Activated CD8-positive, alpha-beta memory T cell treated with anti-CD3 and anti-CD28 coated beads, Interleukin-2, amount 10 ng/mL, durations not matched to agents 7 days and 5 days (primary cell): ENCODE results near the gene ZNF524. TPM values are rescaled to one million over a fixed set of nuclear protein-coding genes. Genes with fewer than 3 reads are reported as not detected.
A peak's percentile ranks its signal among the peaks of the same experiment; 100 is the strongest.
"Not testable (repeated sequence)": the region's sequence is repeated elsewhere in the genome, so short reads cannot be mapped to it uniquely, and the experiment has no call there.

ENCODE experiments used
- ATAC-seq: fragments of 150-1000 bp; cut with Tn5 transposase; one replicate; pipeline ENCODE4 v1.10.0; 2021; ENCODE audit warnings: moderate library complexity
- CTCF ChIA-PET: fragments of 350-600 bp; sonication (Branson Sonifier 250); formaldehyde crosslinking; loops from one replicate; lab custom pipeline; 2021; ENCODE audit warnings: antibody characterized with exemption; lab: Charles Lee
- DNase-seq: peaks from one replicate; pipeline ENCODE4 v3.0.0-alpha.2; 2020
- H3K27ac Mint-ChIP-seq: one replicate; pipeline ENCODE4 v1.8.0; 2021; ENCODE audit warnings: mild to moderate bottlenecking, mixed read lengths
- H3K27me3 Mint-ChIP-seq: one replicate; pipeline ENCODE4 v1.8.0; 2021; ENCODE audit warnings: mixed read lengths
- H3K36me3 Mint-ChIP-seq: one replicate; pipeline ENCODE4 v1.8.0; 2021; ENCODE audit warnings: mild to moderate bottlenecking, mixed read lengths
- H3K4me1 Mint-ChIP-seq: one replicate; pipeline ENCODE4 v1.8.0; 2021; ENCODE audit warnings: mixed read lengths
- H3K4me3 Mint-ChIP-seq: one replicate; pipeline ENCODE4 v1.8.0; 2021; ENCODE audit warnings: mild to moderate bottlenecking, moderate library complexity, mixed read lengths
- H3K9me3 Mint-ChIP-seq: one replicate; pipeline ENCODE4 v1.8.0; 2022; ENCODE audit warnings: low read depth, mixed read lengths
- total RNA-seq, 2 experiments: library from RNA; stranded (reverse); gene quantifications; one replicate each; pipeline ENCODE4 v1.2.3, GENCODE V29; 2021

Gene ZNF524
- total RNA-seq, 2 experiments from 2014 or later, result 26.5 to 30.2 TPM

DNA sequence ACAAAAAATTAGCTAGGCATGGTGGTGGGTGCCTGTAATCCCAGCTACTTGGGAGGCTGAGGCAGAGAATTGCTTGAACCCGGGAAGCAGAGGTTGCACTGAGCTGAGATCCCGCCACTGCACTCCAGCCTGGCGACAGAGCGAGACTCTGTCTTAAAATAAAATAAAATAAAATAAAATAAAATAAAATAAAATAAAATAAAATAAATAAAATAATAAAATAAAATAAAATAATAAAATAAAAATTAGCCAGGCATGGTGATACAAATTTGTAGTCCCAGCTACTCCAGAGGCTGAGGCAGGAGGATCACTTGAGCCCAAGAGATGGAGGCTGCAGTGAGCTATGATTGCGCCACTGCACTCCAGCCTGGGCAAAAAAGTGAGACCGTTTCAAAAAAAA lies 26.2 kb upstream of the ZNF524 start:
- not testable (repeated sequence) for H3K9me3 Mint-ChIP-seq, H3K4me1 Mint-ChIP-seq, DNase-seq, H3K4me3 Mint-ChIP-seq, H3K36me3 Mint-ChIP-seq, H3K27ac Mint-ChIP-seq, H3K27me3 Mint-ChIP-seq, ATAC-seq
- CTCF ChIA-PET, result interaction anchor here (0.7 kb wide), 2 partner anchors 70 to 100 kb away, joined by 3 read pairs; no protein-coding TSS in a partner anchor

DNA sequence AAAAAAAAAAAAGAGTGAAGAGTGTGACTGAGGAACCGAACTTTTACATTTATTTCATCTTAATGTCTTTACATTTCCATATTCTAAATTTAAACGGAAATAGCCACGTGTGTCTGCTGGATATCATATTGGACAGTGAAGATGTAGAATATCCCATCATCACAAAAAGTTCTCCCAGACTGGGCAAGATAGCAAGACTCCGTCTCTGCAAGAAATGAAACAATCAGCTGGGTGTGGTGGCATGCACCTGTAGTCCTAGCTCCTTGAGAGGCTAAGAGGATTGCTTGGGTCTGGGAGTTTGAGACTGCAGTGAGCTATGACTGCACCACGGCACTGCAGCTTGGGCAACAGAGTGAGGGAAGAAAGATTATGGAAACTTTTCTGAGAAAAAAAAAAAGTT lies 23.3 kb upstream of the ZNF524 start:
- Mint-ChIP-seq H3K36me3 (peaks cover 9% of the 10 kb centered on the region), H3K4me1 (peaks cover 14% of the 10 kb centered on the region), H3K9me3 (no peaks in the 10 kb centered on the region), H3K4me3 (no peak overlapping the region), H3K27me3 (no peaks in the 10 kb centered on the region), H3K27ac (no peak overlapping the region)
- ATAC-seq (no peak), DNase-seq (no peak)
- CTCF ChIA-PET, result no interaction called here

DNA sequence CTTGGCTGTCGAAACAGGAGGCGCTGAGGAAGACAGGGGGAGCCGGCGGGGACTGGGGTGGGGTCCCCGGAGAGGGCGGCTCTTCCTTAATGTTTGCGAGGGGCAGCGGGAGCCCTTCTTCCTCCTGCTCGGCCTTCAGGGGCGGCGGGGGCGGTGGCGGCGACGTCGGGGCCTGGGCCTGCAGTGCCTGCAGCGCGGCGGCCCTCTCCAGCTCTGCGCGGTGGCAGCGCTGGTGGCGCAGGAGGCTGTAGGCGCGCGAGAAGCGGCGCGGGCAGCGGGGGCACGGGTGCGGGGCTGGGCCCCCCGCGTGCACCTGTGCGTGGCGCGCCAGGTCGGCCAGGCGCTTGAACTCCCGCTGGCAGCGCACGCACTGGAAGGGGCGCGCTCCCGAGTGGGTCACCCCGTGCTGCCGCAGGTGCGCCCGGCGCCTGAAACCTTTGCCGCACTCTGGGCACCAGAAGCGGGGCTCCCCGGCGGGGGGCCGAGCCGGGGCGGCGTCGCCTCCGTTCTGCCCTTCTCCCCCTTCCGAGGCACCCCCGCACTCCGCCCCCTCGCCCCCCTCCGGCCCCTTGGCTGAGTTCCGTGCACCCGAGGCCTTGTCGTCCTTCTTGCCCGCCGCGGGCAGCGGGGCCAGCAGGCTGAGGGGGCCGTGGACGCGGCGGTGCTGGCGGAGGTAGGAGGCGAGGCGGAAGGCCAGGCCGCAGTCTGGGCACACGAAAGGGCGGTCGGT lies 21.9 kb upstream of the ZNF524 start:
- CTCF ChIA-PET, result no interaction called here
- Mint-ChIP-seq H3K4me3 (no peak overlapping the region), H3K4me1 (peaks cover 17% of the 10 kb centered on the region), H3K9me3 (no peaks in the 10 kb centered on the region), H3K27ac (no peak overlapping the region), H3K27me3 (no peaks in the 10 kb centered on the region), H3K36me3 (peaks cover 9% of the 10 kb centered on the region)
- no peak for ATAC-seq
- DNase-seq, result no peak

DNA sequence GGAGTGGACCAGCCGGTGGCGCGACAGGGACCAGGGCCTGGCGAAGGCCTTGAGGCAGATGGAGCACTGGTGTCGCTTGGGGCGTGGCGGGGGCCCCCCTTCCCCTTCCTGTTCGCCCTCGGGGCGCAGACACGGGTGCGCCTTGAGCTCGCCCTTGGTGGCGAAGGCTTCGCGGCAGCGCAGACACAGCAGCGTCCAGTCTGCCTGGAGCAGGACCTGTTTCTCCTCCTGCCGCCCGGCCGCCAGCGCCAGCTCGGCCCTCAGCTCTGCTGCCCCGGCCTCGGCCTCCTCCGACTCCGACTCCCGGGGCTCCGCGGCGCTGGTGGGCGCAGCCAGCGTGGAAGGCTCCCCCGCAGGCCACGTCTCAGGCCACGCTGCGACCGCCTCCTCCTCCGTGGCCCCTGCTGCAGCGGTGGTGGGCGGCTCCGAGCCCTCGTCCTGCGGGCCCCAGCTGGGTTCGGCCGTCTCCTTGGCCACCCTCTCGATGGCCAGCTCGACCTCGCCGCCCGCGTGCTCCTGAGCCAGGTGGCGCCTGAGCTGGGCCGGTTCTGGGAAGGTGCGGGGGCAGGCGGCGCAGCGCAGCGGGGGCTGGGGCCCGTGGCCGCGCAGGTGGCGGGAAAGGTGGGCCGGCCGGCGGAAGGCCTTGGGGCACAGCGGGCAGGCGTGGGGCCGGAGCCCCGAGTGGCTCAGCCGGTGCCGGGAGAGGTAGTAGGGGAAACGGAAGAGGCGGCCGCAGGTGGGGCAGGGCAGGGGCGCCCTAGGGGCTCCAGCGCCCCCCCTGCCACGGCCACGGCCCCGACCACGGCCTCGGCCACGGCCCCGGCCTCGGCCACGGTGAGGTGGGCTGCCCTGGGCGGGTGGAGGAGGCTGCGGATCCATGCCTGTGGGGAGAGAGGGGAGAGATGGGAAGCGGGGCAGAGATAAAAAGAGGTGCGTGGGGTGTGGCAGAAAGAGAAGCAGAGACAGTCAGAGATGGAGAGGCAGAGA lies 21.0 kb upstream of the ZNF524 start:
- H3K27me3 Mint-ChIP-seq, result no peaks in the 10 kb centered on the region
- H3K36me3 Mint-ChIP-seq, result peaks cover 9% of the 10 kb centered on the region
- no peak overlapping the region for H3K27ac Mint-ChIP-seq
- ATAC-seq (no peak), DNase-seq (no peak)
- peak overlapping the region; percentile 77 for H3K4me3 Mint-ChIP-seq
- H3K4me1 Mint-ChIP-seq, result peaks cover 17% of the 10 kb centered on the region
- CTCF ChIA-PET, result no interaction called here
- no peaks in the 10 kb centered on the region for H3K9me3 Mint-ChIP-seq

DNA sequence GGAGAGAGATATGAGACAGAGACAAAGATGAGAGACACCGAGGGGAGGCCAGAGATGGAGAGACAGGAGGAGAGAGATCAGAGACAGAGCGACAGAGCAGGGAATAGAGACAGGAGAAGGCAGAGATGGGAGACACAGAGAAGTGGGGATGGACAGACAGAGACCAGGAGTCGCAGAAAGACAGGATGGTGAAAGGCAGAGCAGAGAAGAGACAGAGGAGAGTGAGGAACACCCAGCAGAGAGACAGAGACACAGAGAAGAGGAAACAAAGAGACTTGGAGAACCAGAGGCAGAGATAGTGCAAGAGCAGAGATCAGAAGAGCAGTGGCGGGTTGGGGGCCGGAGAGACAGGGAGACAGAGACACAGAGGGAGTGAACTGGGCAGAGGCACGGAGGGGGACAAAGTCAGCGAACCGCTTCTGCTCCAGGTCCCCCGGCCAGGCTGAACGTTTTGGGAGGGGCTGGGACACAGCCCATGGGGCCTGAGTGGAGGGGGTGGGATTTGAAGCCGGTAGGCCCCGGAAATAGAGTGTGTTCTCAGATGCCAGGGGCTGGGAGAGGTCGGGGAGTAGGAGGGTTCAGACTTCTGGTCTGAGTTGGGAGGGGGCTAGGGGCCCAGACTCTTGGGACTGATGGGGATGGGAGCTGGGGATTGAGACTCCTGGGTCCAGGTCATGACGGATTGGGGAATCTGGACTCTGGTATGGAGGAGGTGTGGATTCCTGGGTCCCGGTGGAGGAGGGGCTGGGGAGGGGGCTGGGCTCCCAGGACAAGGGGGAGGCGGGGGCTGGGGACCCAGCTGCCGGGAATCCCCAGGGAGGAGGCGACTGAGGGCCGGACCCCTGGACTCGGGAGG lies 20.1 kb upstream of the ZNF524 start:
- Mint-ChIP-seq H3K9me3 (no peaks in the 10 kb centered on the region), H3K36me3 (peaks cover 9% of the 10 kb centered on the region), H3K27ac (peak overlapping the region; percentile 60), H3K4me3 (peak overlapping the region; percentile 77), H3K27me3 (peaks cover 3% of the 10 kb centered on the region), H3K4me1 (peaks cover 17% of the 10 kb centered on the region)
- DNase-seq (no peak), ATAC-seq (peak; percentile 50)
- CTCF ChIA-PET, result interaction anchor here (1.0 to 2.2 kb wide), 2 partner anchors 26 to 76 kb away, joined by 3 to 8 read pairs; no protein-coding TSS in a partner anchor

DNA sequence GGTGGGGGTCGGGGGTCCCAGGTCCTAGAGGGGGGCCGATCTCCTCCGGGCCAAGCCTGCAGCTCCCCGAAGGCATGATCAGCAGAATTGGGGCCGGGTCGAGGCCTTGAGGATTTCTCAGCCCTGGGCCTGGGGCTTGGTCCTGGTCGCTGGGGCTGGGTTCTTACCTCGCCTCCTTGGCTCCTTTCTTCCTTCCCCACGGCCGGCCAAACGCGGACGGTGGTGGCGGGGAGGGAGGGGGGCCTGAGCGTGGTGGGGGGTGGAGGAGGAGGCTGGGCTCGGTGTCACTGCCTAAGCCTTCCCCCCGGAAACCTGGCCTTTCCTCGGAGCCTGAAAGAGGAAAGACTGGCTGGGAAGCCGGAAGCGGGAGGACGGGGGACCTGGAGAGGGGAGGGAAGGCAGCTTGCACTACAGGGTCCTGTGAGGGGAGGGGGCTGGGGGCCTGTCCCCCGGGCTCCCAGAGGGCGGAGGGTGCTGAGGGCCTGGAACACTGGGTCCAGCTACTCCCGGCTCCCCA lies 19.4 kb upstream of the ZNF524 start, which contains the start of gene ZNF579:
ZNF579 (minus strand) TSS at position 221 of the 517 bp plus-strand sequence. CDS start 1,209 bp downstream, outside the sequence.
- Mint-ChIP-seq H3K27ac (peak within 1 kb of the TSS; percentile 60), H3K4me3 (peak within 1 kb of the TSS; percentile 77), H3K9me3 (no peaks in the 10 kb centered on the region), H3K27me3 (peaks cover 9% of the 10 kb centered on the region), H3K36me3 (peaks cover 9% of the 10 kb centered on the region), H3K4me1 (peaks cover 21% of the 10 kb centered on the region)
- DNase-seq, result peak; percentile 79
- CTCF ChIA-PET, result interaction anchor here (0.7 to 2.2 kb wide), 4 partner anchors 26 to 77 kb away, joined by 3 to 8 read pairs (median 4); no protein-coding TSS in a partner anchor
- ATAC-seq, result peak; percentile 70

DNA sequence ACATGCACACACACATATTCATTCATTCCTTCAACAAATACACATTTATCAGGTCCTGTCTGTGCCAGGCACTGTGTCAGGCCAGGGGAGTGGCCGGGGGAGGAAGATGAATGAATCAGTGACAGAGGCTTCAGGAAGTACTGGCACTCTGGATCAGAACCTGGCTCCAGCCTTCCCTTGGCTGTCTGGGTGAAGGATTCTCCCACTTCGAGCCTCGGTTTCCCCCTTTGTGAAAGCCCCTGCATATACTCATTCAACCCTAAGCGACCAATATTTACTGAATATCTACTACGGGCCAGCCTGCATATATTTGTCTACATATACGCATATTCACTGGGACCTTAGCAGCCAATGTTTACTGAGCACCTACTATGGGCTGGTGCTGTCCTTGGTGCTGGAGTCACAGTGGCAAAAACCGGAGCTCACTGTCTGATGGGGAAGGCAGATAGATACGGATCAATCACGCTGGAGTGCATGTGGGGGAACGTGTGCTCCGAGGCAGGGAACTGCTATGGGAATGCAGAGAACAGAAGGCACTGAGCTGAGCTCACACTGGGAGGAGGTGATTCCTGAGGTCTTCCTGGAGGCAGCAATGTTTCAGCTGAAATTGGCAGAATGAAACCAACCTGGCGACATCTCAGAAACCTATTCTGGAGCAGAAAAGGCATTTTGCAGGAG lies 18.8 kb upstream of the ZNF524 start:
- no peaks in the 10 kb centered on the region for H3K9me3 Mint-ChIP-seq
- ATAC-seq (no peak), DNase-seq (peak; percentile 45)
- peaks cover 24% of the 10 kb centered on the region for H3K4me1 Mint-ChIP-seq
- peaks cover 9% of the 10 kb centered on the region for H3K36me3 Mint-ChIP-seq
- peak overlapping the region; percentile 53 for H3K27ac Mint-ChIP-seq
- peak overlapping the region; percentile 77 for H3K4me3 Mint-ChIP-seq
- peaks cover 13% of the 10 kb centered on the region for H3K27me3 Mint-ChIP-seq
- CTCF ChIA-PET, result interaction anchor here (0.7 to 2.2 kb wide), 4 partner anchors 25 to 77 kb away, joined by 3 to 8 read pairs (median 4); no protein-coding TSS in a partner anchor

DNA sequence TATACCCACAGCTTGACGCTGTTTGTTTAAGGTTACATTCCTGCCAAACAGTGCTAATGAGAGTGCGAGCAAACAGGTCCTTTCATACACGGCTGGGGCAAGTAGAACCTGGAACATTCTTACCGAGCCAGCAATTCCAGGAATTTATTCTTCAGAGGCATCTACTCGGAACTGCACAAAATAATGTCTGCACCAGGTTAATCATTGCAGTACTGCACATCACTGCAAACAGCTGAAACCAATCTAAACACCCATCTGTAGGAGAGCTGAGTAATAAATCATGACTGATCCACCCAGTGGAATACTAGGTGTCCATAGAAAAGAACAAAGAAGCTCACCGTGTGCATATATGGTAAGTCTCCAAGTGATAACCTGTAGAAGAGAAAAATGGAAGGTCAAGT lies 18.3 kb upstream of the ZNF524 start:
- Mint-ChIP-seq H3K4me3 (no peak overlapping the region), H3K9me3 (no peaks in the 10 kb centered on the region), H3K27ac (no peak overlapping the region), H3K36me3 (peaks cover 8% of the 10 kb centered on the region), H3K4me1 (peaks cover 25% of the 10 kb centered on the region), H3K27me3 (peaks cover 17% of the 10 kb centered on the region)
- ATAC-seq (no peak), DNase-seq (no peak)
- CTCF ChIA-PET, result interaction anchor here (1.2 to 2.2 kb wide), 3 partner anchors 24 to 78 kb away, joined by 3 to 8 read pairs (median 3); no protein-coding TSS in a partner anchor

DNA sequence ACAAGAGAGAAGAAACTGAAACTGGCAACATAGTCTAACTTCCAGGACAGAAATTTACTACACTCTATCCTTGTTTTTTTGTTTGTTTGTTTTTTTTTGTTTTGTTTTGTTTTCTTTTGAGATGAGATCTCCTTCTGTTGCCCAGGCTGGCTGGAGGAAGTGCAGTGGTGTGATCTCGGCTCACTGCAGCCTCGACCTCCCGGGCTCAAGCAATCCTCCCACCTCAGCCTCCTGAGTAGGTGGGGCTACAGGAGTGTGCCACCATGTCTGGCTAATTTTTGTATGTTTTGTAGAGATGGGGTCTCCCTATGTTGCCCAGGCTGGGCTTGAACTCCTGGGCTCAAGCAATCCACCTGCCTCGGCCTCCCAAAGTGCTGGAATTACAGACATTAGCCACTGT lies 17.8 kb upstream of the ZNF524 start:
- H3K27ac Mint-ChIP-seq, ATAC-seq, H3K4me3 Mint-ChIP-seq, H3K9me3 Mint-ChIP-seq, H3K36me3 Mint-ChIP-seq, DNase-seq: not testable (repeated sequence)
- CTCF ChIA-PET, result interaction anchor here (1.3 kb wide), 1 partner anchor 78 kb away, joined by 3 read pairs; no protein-coding TSS in a partner anchor
- Mint-ChIP-seq H3K4me1 (peaks cover 27% of the 10 kb centered on the region), H3K27me3 (peaks cover 21% of the 10 kb centered on the region)

DNA sequence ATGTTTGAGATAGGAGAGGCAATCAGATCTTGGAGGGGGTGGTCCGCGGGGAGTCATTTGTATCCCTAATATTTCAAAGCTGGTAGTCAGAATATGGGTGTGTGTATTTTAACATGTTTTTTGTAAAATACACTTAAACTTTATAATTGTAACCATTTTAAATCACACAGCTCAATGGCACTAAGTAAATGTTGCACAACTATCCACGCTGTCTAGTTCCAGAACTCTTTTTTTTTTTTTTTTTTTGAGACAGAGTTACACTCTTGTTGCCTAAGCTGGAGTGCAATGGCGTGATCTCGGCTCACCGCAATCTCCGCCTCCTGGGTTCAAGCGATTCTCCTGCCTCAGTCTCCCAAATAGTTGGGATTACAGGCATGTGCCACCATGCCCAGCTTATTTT lies 16.2 kb upstream of the ZNF524 start:
- not testable (repeated sequence) for H3K36me3 Mint-ChIP-seq, H3K9me3 Mint-ChIP-seq, DNase-seq, ATAC-seq, H3K27ac Mint-ChIP-seq, H3K4me3 Mint-ChIP-seq
- H3K27me3 Mint-ChIP-seq, result peaks cover 23% of the 10 kb centered on the region
- CTCF ChIA-PET, result interaction anchor here (0.9 kb wide), 1 partner anchor 40 kb away, joined by 3 read pairs; the partner anchor contains the start of gene ZNF784
- H3K4me1 Mint-ChIP-seq, result peaks cover 30% of the 10 kb centered on the region

DNA sequence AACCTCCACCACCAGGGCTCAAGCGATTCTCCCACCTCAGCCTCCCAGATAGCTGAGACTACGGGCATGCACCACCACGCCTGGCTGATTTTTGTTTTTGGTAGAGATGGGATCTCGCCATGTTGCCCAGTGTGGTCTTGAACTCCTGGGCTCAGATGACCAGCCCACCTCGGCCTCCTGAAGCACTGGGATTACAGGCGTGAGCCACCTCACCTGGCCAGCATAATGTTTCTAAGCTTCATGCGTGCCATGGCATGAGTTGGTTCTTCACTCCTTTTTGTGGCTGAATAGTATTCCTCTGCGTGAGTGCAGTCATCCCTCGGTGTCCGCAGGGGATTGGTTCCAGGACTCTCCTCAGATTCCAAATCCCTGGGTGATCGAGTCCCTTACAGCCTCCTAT lies 15.2 kb upstream of the ZNF524 start:
- peaks cover 23% of the 10 kb centered on the region for H3K27me3 Mint-ChIP-seq
- no peak overlapping the region for H3K4me3 Mint-ChIP-seq
- DNase-seq (no peak), ATAC-seq (no peak)
- no peaks in the 10 kb centered on the region for H3K36me3 Mint-ChIP-seq
- peaks cover 26% of the 10 kb centered on the region for H3K4me1 Mint-ChIP-seq
- no peaks in the 10 kb centered on the region for H3K9me3 Mint-ChIP-seq
- CTCF ChIA-PET, result interaction anchor here (1.3 to 1.6 kb wide), 2 partner anchors 41 to 47 kb away, joined by 4 to 11 read pairs; no protein-coding TSS in a partner anchor
- H3K27ac Mint-ChIP-seq, result no peak overlapping the region
